ENCODE data around the gene BMP7.

Gene BMP7

DNA sequence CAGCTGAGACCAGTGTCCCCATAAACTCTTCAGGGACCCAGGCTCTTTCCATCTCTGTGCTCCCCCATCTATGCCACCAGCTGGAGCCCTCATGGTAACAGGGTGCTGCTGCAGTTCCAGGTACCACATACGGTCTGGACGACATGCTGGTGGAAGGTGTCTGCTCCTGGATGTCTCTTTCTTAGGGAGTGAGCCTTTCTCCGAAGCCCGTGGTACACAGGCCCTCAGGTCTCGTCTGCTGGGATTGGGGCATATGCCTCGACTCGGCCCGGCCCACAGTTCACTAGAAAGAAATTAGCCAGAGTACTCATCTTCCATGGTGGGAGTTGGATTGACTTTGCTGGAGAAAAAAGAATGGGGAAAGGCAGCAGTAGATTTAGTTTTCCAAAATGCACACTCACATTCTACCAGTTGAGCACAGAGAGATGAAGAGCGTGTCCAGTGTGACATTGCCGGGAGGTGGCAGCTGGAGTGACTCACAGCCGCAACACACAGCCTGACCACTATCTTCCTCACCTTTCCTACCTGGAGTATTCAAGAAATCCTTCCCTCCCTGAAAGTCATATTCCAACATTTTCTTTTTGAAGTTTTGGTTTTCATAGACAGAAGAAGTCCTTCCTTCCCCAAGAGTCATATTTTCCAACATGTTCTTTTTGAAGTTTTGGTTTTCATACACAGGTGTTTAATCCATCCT is 44.5 kb upstream of the BMP7 start:
- H4K20me1 ChIP-seq (ENCODE audit: insufficient read depth, low read length, poor library complexity, severe bottlenecking): no peaks in the 10 kb centered on the region
- no peak overlapping the region for H3K4me2 ChIP-seq (ENCODE audit: low read depth, low read length, poor library complexity, severe bottlenecking)
- no peaks in the 10 kb centered on the region for H3K4me1 ChIP-seq (ENCODE audit: insufficient read depth, low read length, poor library complexity, severe bottlenecking)
- TF ChIP-seq EZH2phosphoT487 (IDR thresholded peaks at IDR 0.05; ENCODE audit: borderline replicate concordance): no peak
- no peak for TF ChIP-seq CTCF (conservative IDR thresholded peaks at IDR 0.05; ENCODE audit: low read length)
- no peaks in the 10 kb centered on the region for H3K9me2 ChIP-seq (replicated peaks; ENCODE audit: low read depth, low read length)
- no peaks in the 10 kb centered on the region for H3K36me3 ChIP-seq (ENCODE audit: insufficient read depth, low read length)
- no peak overlapping the region for H3K4me3 ChIP-seq (ENCODE audit: low read length, poor library complexity, severe bottlenecking)
- no peaks in the 10 kb centered on the region for H3K27me3 ChIP-seq (ENCODE audit: insufficient read depth, low read length, poor library complexity, severe bottlenecking)
- no peak overlapping the region for H2AFZ ChIP-seq (ENCODE audit: low read length)
- no peaks in the 10 kb centered on the region for H3F3A ChIP-seq (ENCODE audit: low read depth)
- no peaks in the 10 kb centered on the region for H3K79me2 ChIP-seq (ENCODE audit: insufficient read depth, low read length)
- H3K9ac ChIP-seq (ENCODE audit: low read depth, low read length, poor library complexity, severe bottlenecking): no peak overlapping the region
- H3K9me3 ChIP-seq (ENCODE audit: insufficient read depth, low read depth, low read length): no peaks in the 10 kb centered on the region

DNA sequence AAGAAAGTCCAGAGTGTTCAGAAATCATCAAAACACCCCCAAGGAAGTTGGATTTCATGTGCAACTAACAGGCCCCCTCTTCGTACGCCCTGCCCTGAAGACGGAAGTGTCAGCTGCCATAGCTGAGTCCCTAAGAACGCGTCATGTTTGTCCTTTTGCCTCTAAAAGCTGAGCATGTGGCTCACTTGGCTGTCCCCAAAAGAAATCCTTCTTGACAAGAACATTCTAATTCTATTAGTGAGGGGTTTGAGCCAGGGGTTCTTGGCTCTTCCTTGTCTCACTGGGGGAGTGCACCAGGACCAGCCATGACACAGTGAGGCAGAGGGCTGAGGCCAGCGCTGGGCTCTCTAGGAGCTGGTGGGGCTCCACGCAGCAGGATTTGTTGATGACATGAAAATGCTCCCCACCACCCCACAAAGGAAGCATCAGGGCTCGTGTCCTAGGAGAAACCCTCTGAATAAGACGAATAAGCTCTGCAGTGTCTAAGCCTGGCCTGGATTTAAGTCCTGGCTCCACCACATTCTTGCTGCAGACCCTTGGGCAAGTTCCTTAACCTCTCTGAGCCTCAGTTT is 43.2 kb upstream of the BMP7 start:
- Histone ChIP-seq H3K79me2 (ENCODE audit: insufficient read depth, low read length) (no peaks in the 10 kb centered on the region), H4K20me1 (ENCODE audit: insufficient read depth, low read length, poor library complexity, severe bottlenecking) (no peaks in the 10 kb centered on the region), H3K27me3 (ENCODE audit: insufficient read depth, low read length, poor library complexity, severe bottlenecking) (no peaks in the 10 kb centered on the region), H3K9me3 (ENCODE audit: insufficient read depth, low read depth, low read length) (no peaks in the 10 kb centered on the region), H2AFZ (ENCODE audit: low read length) (no peak overlapping the region), H3K4me3 (ENCODE audit: low read length, poor library complexity, severe bottlenecking) (no peak overlapping the region), H3K4me2 (ENCODE audit: low read depth, low read length, poor library complexity, severe bottlenecking) (no peak overlapping the region), H3K9me2 (replicated peaks; ENCODE audit: low read depth, low read length) (no peaks in the 10 kb centered on the region), H3K9ac (ENCODE audit: low read depth, low read length, poor library complexity, severe bottlenecking) (no peak overlapping the region), H3K4me1 (ENCODE audit: insufficient read depth, low read length, poor library complexity, severe bottlenecking) (no peaks in the 10 kb centered on the region), H3F3A (ENCODE audit: low read depth) (no peaks in the 10 kb centered on the region), H3K36me3 (ENCODE audit: insufficient read depth, low read length) (no peaks in the 10 kb centered on the region)
- TF ChIP-seq CTCF (conservative IDR thresholded peaks at IDR 0.05; ENCODE audit: low read length) (no peak), EZH2phosphoT487 (IDR thresholded peaks at IDR 0.05; ENCODE audit: borderline replicate concordance) (no peak)

DNA sequence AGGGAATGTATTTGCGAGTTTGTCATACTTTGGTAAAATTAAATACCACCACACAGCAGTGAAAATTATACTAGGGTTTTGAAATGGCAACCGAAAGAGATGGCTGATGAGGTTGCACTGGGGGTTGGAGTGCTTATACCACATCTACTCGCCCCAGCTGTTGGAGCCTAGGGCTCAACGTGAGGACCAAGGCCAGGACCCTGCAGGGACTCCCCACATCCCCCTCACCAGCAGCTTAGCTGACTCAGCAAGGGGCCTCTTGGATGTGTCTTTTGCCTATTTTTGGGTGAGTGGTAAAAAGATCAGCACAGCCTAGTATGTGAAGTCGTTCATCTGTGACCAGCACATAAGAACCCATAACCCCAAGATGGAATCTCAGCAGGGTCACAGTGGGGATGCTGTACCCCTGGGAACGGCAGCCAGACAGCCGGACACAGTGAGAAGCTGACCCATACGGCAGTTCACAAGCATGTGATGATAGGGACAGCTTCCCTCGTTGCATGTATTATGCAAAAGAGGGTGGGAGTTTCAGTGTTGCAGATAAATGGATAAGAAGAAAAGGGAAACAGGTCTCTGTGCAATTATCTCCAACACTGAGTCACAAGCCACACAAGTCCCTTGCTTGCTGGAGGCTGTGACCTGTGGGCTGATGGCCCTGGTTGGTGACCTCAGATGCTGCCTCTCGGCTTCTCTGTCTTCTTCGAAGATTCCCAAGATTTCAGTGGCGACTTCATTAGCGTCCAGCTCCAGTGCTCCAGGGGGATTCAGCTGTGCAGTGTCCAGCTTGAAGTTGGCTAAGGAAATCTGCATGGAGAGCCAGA is 42.2 kb upstream of the BMP7 start:
- no peaks in the 10 kb centered on the region for H3K9me2 ChIP-seq (replicated peaks; ENCODE audit: low read depth, low read length)
- H2AFZ ChIP-seq (ENCODE audit: low read length): no peak overlapping the region
- no peak overlapping the region for H3K4me2 ChIP-seq (ENCODE audit: low read depth, low read length, poor library complexity, severe bottlenecking)
- no peaks in the 10 kb centered on the region for H3K4me1 ChIP-seq (ENCODE audit: insufficient read depth, low read length, poor library complexity, severe bottlenecking)
- TF ChIP-seq EZH2phosphoT487 (IDR thresholded peaks at IDR 0.05; ENCODE audit: borderline replicate concordance) (no peak), CTCF (conservative IDR thresholded peaks at IDR 0.05; ENCODE audit: low read length) (no peak)
- H3K79me2 ChIP-seq (ENCODE audit: insufficient read depth, low read length): no peaks in the 10 kb centered on the region
- no peaks in the 10 kb centered on the region for H3K9me3 ChIP-seq (ENCODE audit: insufficient read depth, low read depth, low read length)
- H3K9ac ChIP-seq (ENCODE audit: low read depth, low read length, poor library complexity, severe bottlenecking): no peak overlapping the region
- H4K20me1 ChIP-seq (ENCODE audit: insufficient read depth, low read length, poor library complexity, severe bottlenecking): no peaks in the 10 kb centered on the region
- H3K27me3 ChIP-seq (ENCODE audit: insufficient read depth, low read length, poor library complexity, severe bottlenecking): no peaks in the 10 kb centered on the region
- H3K4me3 ChIP-seq (ENCODE audit: low read length, poor library complexity, severe bottlenecking): no peak overlapping the region
- H3F3A ChIP-seq (ENCODE audit: low read depth): no peaks in the 10 kb centered on the region
- no peaks in the 10 kb centered on the region for H3K36me3 ChIP-seq (ENCODE audit: insufficient read depth, low read length)
